Spleen (tissue), 11 donors: ENCODE measurements around the gene ANKRD22. TPM values are rescaled to one million over a fixed set of nuclear protein-coding genes. Genes with fewer than 3 reads are reported as not detected.

Experiments used
- DNase-seq: peaks from one replicate; pipeline ENCODE4 v3.0.0-alpha.2; 2020
- H3K27ac ChIP-seq, 8 donors: fragments of 200-600 bp; sonication (generic) in 7 of 8; 1 replicate in 4 of 8; 2 replicates in 4 of 8; pipeline versions ENCODE4 v1.5.0 to v1.8.0; 2016 to 2021; ENCODE audit warnings: inconsistent platforms in 4 of 8, mild to moderate bottlenecking in 4 of 8, moderate library complexity in 1 of 8
- H3K27me3 ChIP-seq, 7 donors: fragments of 200-600 bp; sonication (generic) in 6 of 7; replicated peaks in 1 of 7; 1 replicate in 4 of 7; 2 replicates in 3 of 7; pipeline versions ENCODE4 v1.5.0 to v1.8.0; 2016 to 2021; ENCODE audit warnings: inconsistent platforms in 3 of 7, mild to moderate bottlenecking in 1 of 7
- H3K36me3 ChIP-seq, 6 donors: fragments of 200-600 bp; sonication (generic) in 5 of 6; 1 replicate in 4 of 6; 2 replicates in 2 of 6; pipeline versions ENCODE4 v1.5.0 to v1.8.0; 2016 to 2021; ENCODE audit warnings: inconsistent platforms in 2 of 6
- H3K4me1 ChIP-seq, 6 donors: fragments of 200-600 bp; sonication (generic) in 5 of 6; 1 replicate in 3 of 6; 2 replicates in 3 of 6; pipeline versions ENCODE4 v1.5.0 to v1.8.0; 2016 to 2021; ENCODE audit warnings: inconsistent platforms in 3 of 6
- H3K4me3 ChIP-seq, 8 donors: fragments of 200-600 bp; sonication (generic) in 7 of 8; 1 replicate in 4 of 8; 2 replicates in 4 of 8; pipeline versions ENCODE4 v1.5.0 to v1.8.0; 2016 to 2021; ENCODE audit warnings: inconsistent platforms in 4 of 8, mild to moderate bottlenecking in 4 of 8, moderate library complexity in 2 of 8
- H3K9me3 ChIP-seq, 8 donors: fragments of 200-600 bp; sonication (generic) in 7 of 8; 1 replicate in 4 of 8; 2 replicates in 4 of 8; pipeline versions ENCODE4 v1.5.0 to v1.8.0; 2016 to 2021; ENCODE audit warnings: inconsistent platforms in 4 of 8
- CTCF ChIP-seq, 11 experiments: fragments of 200-600 bp in 7 of 11; fragments of 450-650 bp in 4 of 11; sonication (generic) in 4 of 11; IDR thresholded peaks in 8 of 11; conservative IDR thresholded peaks in 3 of 11; 1 replicate in 7 of 11; 2 replicates in 4 of 11; pipeline versions ENCODE4 v1.4.0 to v1.8.0; 2016 to 2021; ENCODE audit warnings: antibody characterized with exemption in 11 of 11, inconsistent platforms in 4 of 11, mild to moderate bottlenecking in 1 of 11
- POLR2A ChIP-seq, 3 donors: fragments of 450-650 bp; IDR thresholded peaks; one replicate each; pipeline ENCODE4 v1.5.1; 2017; ENCODE audit warnings: antibody characterized with exemption in 3 of 3, mild to moderate bottlenecking in 1 of 3
- POLR2AphosphoS5 ChIP-seq, 3 donors: sonication (generic); formaldehyde crosslinking; IDR thresholded peaks; one replicate each; pipeline ENCODE4 v1.5.1; 2017; ENCODE audit warnings: antibody characterized with exemption in 3 of 3
- WGBS, 5 donors: extraction: QIAGEN DNeasy Blood & Tissue Kit in 3 of 5; methylation state at CpG; one replicate each; pipeline versions ENCODE4 v1.1.5 to v1.1.7; 2013 to 2018; 5-methylcytosine and 5-hydroxymethylcytosine counted together
- intact Hi-C: fragments of 100-400 bp; cut with DNase I; formaldehyde crosslinking; loops from one replicate; pipeline ENCODE4 v1.15.0; 2023; ENCODE audit warnings: low total_unique reads
- polyA plus RNA-seq, 3 donors: library from polyadenylated mRNA; stranded (reverse); fragments of 200-250 nt; gene quantifications; one replicate each; pipeline ENCODE4 v1.2.1, GENCODE V29; 2013
- total RNA-seq, 7 donors: library from RNA; depleted of rRNA in 3 of 7; stranded (reverse); fragments of >200 nt in 3 of 7; fragmentation: NEBNext Ultra II Directional in 4 of 7; extraction: Animal tissue kit (Norgen Biotek cat#: 25700) in 4 of 7; gene quantifications; one replicate each; pipeline versions ENCODE4 v1.1.0 to v1.2.1, GENCODE V29; 2016 to 2021
- donor health status: healthy with polysubstance abuse.
- donor health status: DM: no; HTN: no; CAD: no; lungs with moderate emphysema.
- donor health status: DM: no; HTN: no; CAD: no.
- donor health status: Bipolar disorder and iron deficiency.
- donor health status: healthy.
- donor health status: DM: no; HTN: no; CAD: no.
- donor health status: DM: yes; HTN: yes; CAD: no.

Gene ANKRD22
- total and polyA plus RNA-seq, 10 donors, result 2.2 to 11.5 (median 7.0) TPM

- H3K27ac ChIP-seq, result no peak overlapping the region
- WGBS, 5 donors, result 31 to 49% (median 44%) methylated on average over 5 of the region's 5 CpGs
These were observed 41.3 kb downstream of the ANKRD22 start for GRCh38 chr10:88810196-88810961.

DNA sequence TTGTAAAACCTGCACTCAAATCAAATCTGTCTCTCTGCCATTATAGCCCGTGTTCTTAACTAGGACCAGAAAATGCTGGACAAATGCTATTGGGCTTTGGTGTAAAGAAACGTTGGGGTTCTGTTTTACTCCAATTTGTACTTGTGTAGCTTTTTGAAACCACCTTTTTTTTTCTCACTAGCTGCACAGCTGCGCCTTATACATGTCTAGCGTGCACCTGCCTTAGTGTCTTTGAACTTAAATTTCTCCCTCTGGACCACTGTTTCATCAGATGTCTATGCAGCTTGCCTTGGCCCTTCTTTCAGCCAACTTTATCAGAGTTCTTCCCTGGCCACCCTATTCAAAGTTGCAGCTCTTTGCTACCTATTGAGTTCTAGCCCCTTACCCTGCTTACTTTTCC lies 42.0 kb downstream of the ANKRD22 start:
- Histone ChIP-seq H3K27me3 (no peaks in the 10 kb centered on the region), H3K4me1 (peaks cover 0 to 9% (median 0%) of the 10 kb centered on the region in 6 donors), H3K36me3 (no peaks in the 10 kb centered on the region), H3K27ac (no peak overlapping the region), H3K4me3 (no peak overlapping the region), H3K9me3 (no peaks in the 10 kb centered on the region)
- WGBS, 5 donors, result 69 to 87% (median 85%) methylated on average over 4 of the region's 4 CpGs
- TF ChIP-seq POLR2A (IDR thresholded peaks at IDR 0.05) (no peak), CTCF (IDR thresholded peaks at IDR 0.05 in 8 of 11, conservative IDR thresholded peaks at IDR 0.05 in 3 of 11) (no peak), POLR2AphosphoS5 (IDR thresholded peaks at IDR 0.05) (no peak)
- intact Hi-C loops, result loop anchor here (10.0 kb wide), 1 partner anchor 235 kb away; no protein-coding TSS in a partner anchor
- DNase-seq, result no peak

More at GRCh38 chr10:88810196-88810961, 41.3 kb downstream of the ANKRD22 start:
- H3K27me3 ChIP-seq, result no peaks in the 10 kb centered on the region
- H3K4me1 ChIP-seq, result peaks cover 0 to 9% (median 0%) of the 10 kb centered on the region in 6 donors
- intact Hi-C loops, result no loop called here
- no peak for DNase-seq
- TF ChIP-seq CTCF (IDR thresholded peaks at IDR 0.05 in 8 of 11, conservative IDR thresholded peaks at IDR 0.05 in 3 of 11) (peak in 10 of 11 experiments; percentile 27 to 79 (median 66)), POLR2AphosphoS5 (IDR thresholded peaks at IDR 0.05) (no peak), POLR2A (IDR thresholded peaks at IDR 0.05) (no peak)
- no peak overlapping the region for H3K4me3 ChIP-seq
- H3K36me3 ChIP-seq, result no peaks in the 10 kb centered on the region
- H3K9me3 ChIP-seq, result no peaks in the 10 kb centered on the region

- no peaks in the 10 kb centered on the region for H3K9me3 ChIP-seq
- H3K27ac ChIP-seq, result no peak overlapping the region
- peaks cover 0 to 9% (median 0%) of the 10 kb centered on the region in 6 donors for H3K4me1 ChIP-seq
- no peak for TF ChIP-seq POLR2AphosphoS5 (IDR thresholded peaks at IDR 0.05)
- TF ChIP-seq POLR2A (IDR thresholded peaks at IDR 0.05), result no peak
- no peak for TF ChIP-seq CTCF (IDR thresholded peaks at IDR 0.05 in 8 of 11, conservative IDR thresholded peaks at IDR 0.05 in 3 of 11)
- no peaks in the 10 kb centered on the region for H3K27me3 ChIP-seq
- H3K36me3 ChIP-seq, result no peaks in the 10 kb centered on the region
- no peak for DNase-seq
- no peak overlapping the region for H3K4me3 ChIP-seq
- intact Hi-C loops, result loop anchor here (10.0 kb wide), 1 partner anchor 231 kb away; no protein-coding TSS in a partner anchor
- 51 to 83% (median 72%) methylated on average over 3 of the region's 3 CpGs for WGBS, 5 donors
These were observed 45.7 kb downstream of the ANKRD22 start for GRCh38 chr10:88805924-88806323.

- H3K36me3 ChIP-seq, result no peaks in the 10 kb centered on the region
- no peak for DNase-seq
- no peak overlapping the region for H3K27ac ChIP-seq
- H3K4me1 ChIP-seq, result peaks cover 0 to 6% (median 0%) of the 10 kb centered on the region in 6 donors
- WGBS, 5 donors, result 19 to 37% (median 25%) methylated on average over 2 of the region's 2 CpGs
- TF ChIP-seq POLR2AphosphoS5 (IDR thresholded peaks at IDR 0.05), result no peak
- no peak for TF ChIP-seq CTCF (IDR thresholded peaks at IDR 0.05 in 8 of 11, conservative IDR thresholded peaks at IDR 0.05 in 3 of 11)
- TF ChIP-seq POLR2A (IDR thresholded peaks at IDR 0.05), result no peak
- intact Hi-C loops, result loop anchor here (10.0 kb wide), 1 partner anchor 231 kb away; no protein-coding TSS in a partner anchor
- no peaks in the 10 kb centered on the region for H3K9me3 ChIP-seq
- no peak overlapping the region for H3K4me3 ChIP-seq
- H3K27me3 ChIP-seq, result no peaks in the 10 kb centered on the region
These were observed 46.3 kb downstream of the ANKRD22 start for GRCh38 chr10:88805361-88805760.
